ENCODE measurements around the gene PLEKHM3. TPM values are rescaled to one million over a fixed set of nuclear protein-coding genes. Genes with fewer than 3 reads are reported as not detected.

The PLEKHM3 gene
- total RNA-seq, 1 donor from 2014 or later: 19.5 TPM

- peaks cover 7% of the 10 kb centered on the region for H3K36me3 Mint-ChIP-seq
- no peaks in the 10 kb centered on the region for H3K36me3 ChIP-seq
These were observed 58.2 kb downstream of the PLEKHM3 start for GRCh38 chr2:207967121-207967520.

DNA sequence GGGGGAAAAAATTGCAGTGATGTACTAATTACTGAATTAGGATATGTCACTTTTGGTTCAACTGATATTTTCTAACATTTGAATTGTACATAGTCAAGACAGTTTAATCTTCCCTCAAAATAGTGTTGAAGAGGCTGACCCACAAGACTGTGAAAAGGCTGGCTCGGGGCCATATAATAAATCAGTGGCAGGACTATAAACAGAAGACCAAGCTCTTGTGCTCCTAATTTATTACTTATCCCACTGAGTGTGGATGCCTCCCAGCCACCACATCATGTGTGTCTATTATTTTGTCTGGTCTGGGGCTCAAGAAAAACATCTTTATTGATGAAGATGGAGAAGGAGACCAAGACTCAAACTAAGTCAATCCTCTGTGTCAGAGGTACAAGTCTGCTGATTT, 64.4 kb downstream of the PLEKHM3 start:
- no peak overlapping the region for H3K4me3 ChIP-seq
- no peak for TF ChIP-seq EZH2phosphoT487 (IDR thresholded peaks at IDR 0.05)
- no peak for DNase-seq (ENCODE audit: low spot score)
- H3K4me1 Mint-ChIP-seq: no peaks in the 10 kb centered on the region
- H3K27me3 ChIP-seq: no peaks in the 10 kb centered on the region
- H3K9me3 Mint-ChIP-seq: peaks cover 12% of the 10 kb centered on the region
- H3F3A ChIP-seq (ENCODE audit: low read depth): peaks cover 2% of the 10 kb centered on the region
- no peak overlapping the region for H3K4me2 ChIP-seq
- H3K9me3 ChIP-seq (ENCODE audit: low read depth): peaks cover 19% of the 10 kb centered on the region
- peaks cover 7% of the 10 kb centered on the region for H3K36me3 Mint-ChIP-seq
- no peak overlapping the region for H3K27ac ChIP-seq
- no peaks in the 10 kb centered on the region for H3K36me3 ChIP-seq
- no peaks in the 10 kb centered on the region for H4K20me1 ChIP-seq (ENCODE audit: low read depth)
- peaks cover 21% of the 10 kb centered on the region for H3K79me2 ChIP-seq (ENCODE audit: low read depth)
- H3K4me3 Mint-ChIP-seq: no peak overlapping the region
- H3K27ac Mint-ChIP-seq: no peak overlapping the region
- H3K27me3 Mint-ChIP-seq (ENCODE audit: insufficient read depth, low read depth): no peaks in the 10 kb centered on the region
- peaks cover 28% of the 10 kb centered on the region for H3K4me1 ChIP-seq
- H2AFZ ChIP-seq (replicated peaks): no peak overlapping the region
- H3K9ac ChIP-seq: no peak overlapping the region

More at GRCh38 chr2:207967121-207967520, 58.2 kb downstream of the PLEKHM3 start:
- no peak overlapping the region for H3K9ac ChIP-seq
- peak overlapping the region; percentile 83 for H3K4me2 ChIP-seq
- H3K9me3 ChIP-seq (ENCODE audit: low read depth): peaks cover 11% of the 10 kb centered on the region
- TF ChIP-seq EZH2phosphoT487 (IDR thresholded peaks at IDR 0.05) (no peak), EZH2 (IDR thresholded peaks at IDR 0.05) (no peak)
- TF ChIP-seq, protein P1, sequence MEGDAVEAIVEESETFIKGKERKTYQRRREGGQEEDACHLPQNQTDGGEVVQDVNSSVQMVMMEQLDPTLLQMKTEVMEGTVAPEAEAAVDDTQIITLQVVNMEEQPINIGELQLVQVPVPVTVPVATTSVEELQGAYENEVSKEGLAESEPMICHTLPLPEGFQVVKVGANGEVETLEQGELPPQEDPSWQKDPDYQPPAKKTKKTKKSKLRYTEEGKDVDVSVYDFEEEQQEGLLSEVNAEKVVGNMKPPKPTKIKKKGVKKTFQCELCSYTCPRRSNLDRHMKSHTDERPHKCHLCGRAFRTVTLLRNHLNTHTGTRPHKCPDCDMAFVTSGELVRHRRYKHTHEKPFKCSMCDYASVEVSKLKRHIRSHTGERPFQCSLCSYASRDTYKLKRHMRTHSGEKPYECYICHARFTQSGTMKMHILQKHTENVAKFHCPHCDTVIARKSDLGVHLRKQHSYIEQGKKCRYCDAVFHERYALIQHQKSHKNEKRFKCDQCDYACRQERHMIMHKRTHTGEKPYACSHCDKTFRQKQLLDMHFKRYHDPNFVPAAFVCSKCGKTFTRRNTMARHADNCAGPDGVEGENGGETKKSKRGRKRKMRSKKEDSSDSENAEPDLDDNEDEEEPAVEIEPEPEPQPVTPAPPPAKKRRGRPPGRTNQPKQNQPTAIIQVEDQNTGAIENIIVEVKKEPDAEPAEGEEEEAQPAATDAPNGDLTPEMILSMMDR (IDR thresholded peaks at IDR 0.05): no peak
- H3K27ac ChIP-seq: peak overlapping the region; percentile 99
- no peaks in the 10 kb centered on the region for H4K20me1 ChIP-seq (ENCODE audit: low read depth)
- no peak overlapping the region for H3K4me3 Mint-ChIP-seq
- no peaks in the 10 kb centered on the region for H3K27me3 ChIP-seq
- H3K79me2 ChIP-seq (ENCODE audit: low read depth): peaks cover 66% of the 10 kb centered on the region
- H3K4me3 ChIP-seq: no peak overlapping the region
- H3K4me1 ChIP-seq: peaks cover 74% of the 10 kb centered on the region
- no peak for DNase-seq (ENCODE audit: low spot score)
- peaks cover 30% of the 10 kb centered on the region for H3K4me1 Mint-ChIP-seq
- H3K9me3 Mint-ChIP-seq: peaks cover 11% of the 10 kb centered on the region
- H3K27ac Mint-ChIP-seq: no peak overlapping the region
- H2AFZ ChIP-seq (replicated peaks): no peak overlapping the region
- H3K27me3 Mint-ChIP-seq (ENCODE audit: insufficient read depth, low read depth): peaks cover 21% of the 10 kb centered on the region
- peaks cover 55% of the 10 kb centered on the region for H3F3A ChIP-seq (ENCODE audit: low read depth)

DNA sequence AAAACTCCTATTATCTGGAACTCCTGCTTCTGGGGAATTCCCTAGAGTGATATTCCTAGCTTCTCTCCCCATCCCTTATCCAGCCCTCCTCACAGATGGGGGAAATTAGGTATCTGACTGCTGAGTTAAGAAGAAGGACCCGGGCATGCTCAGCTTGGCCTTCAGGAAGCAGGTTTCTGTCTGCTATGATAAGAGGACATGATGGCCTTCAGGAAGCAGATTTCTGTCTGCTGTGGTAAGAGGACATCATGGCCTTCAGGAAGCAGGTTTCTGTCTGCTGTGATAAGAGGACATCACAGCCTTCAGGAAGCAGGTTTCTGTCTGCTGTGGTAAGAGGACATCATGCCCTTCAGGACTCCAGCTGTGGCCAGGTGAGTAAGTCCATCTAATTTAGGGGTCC, 65.2 kb downstream of the PLEKHM3 start:
- Mint-ChIP-seq H3K4me3 (no peak overlapping the region), H3K36me3 (peaks cover 8% of the 10 kb centered on the region), H3K27ac (no peak overlapping the region), H3K27me3 (ENCODE audit: insufficient read depth, low read depth) (no peaks in the 10 kb centered on the region), H3K4me1 (no peaks in the 10 kb centered on the region), H3K9me3 (peaks cover 12% of the 10 kb centered on the region)
- Histone ChIP-seq H3K36me3 (no peaks in the 10 kb centered on the region), H3K4me2 (no peak overlapping the region), H3F3A (ENCODE audit: low read depth) (peaks cover 6% of the 10 kb centered on the region), H3K79me2 (ENCODE audit: low read depth) (peaks cover 13% of the 10 kb centered on the region), H3K4me1 (peaks cover 20% of the 10 kb centered on the region), H3K27ac (no peak overlapping the region), H3K4me3 (no peak overlapping the region), H3K9ac (no peak overlapping the region), H3K27me3 (no peaks in the 10 kb centered on the region), H4K20me1 (ENCODE audit: low read depth) (no peaks in the 10 kb centered on the region), H3K9me3 (ENCODE audit: low read depth) (peaks cover 19% of the 10 kb centered on the region), H2AFZ (replicated peaks) (no peak overlapping the region)
- DNase-seq (ENCODE audit: low spot score): no peak
- TF ChIP-seq, protein P1 (IDR thresholded peaks at IDR 0.05): no peak

DNA sequence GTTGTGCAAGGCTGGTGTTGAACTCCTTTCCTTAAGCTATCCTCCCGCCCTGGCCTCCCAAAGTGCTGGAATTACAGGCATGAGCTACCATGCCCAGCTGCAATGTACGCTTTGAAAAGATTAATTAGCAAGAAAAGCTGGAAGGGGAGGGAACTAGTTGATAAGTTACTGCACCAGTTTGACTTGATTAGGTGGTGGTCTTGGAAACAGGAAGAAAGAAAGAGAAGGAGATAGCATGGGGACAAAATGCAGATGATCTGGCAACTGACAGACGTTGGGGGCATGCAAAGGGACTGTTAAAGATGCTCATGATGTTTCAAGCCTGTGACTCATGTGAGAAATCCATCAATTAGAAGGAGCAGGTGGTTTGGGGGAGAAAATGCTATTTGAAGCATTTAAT, 68.6 kb downstream of the PLEKHM3 start:
- Histone ChIP-seq H3F3A (ENCODE audit: low read depth) (peaks cover 17% of the 10 kb centered on the region), H3K79me2 (ENCODE audit: low read depth) (no peaks in the 10 kb centered on the region), H3K4me1 (peaks cover 22% of the 10 kb centered on the region), H4K20me1 (ENCODE audit: low read depth) (no peaks in the 10 kb centered on the region), H3K9ac (no peak overlapping the region), H3K4me3 (no peak overlapping the region), H3K27ac (no peak overlapping the region), H2AFZ (replicated peaks) (no peak overlapping the region), H3K36me3 (no peaks in the 10 kb centered on the region), H3K9me3 (ENCODE audit: low read depth) (peaks cover 5% of the 10 kb centered on the region), H3K4me2 (no peak overlapping the region), H3K27me3 (no peaks in the 10 kb centered on the region)
- Mint-ChIP-seq H3K27me3 (ENCODE audit: insufficient read depth, low read depth) (peaks cover 2% of the 10 kb centered on the region), H3K27ac (no peak overlapping the region), H3K36me3 (peaks cover 3% of the 10 kb centered on the region), H3K4me1 (no peaks in the 10 kb centered on the region), H3K4me3 (no peak overlapping the region), H3K9me3 (no peaks in the 10 kb centered on the region)
- no peak for TF ChIP-seq EZH2phosphoT487 (IDR thresholded peaks at IDR 0.05)
- TF ChIP-seq EZH2 (IDR thresholded peaks at IDR 0.05): no peak
- TF ChIP-seq, protein P1 (IDR thresholded peaks at IDR 0.05): no peak
- DNase-seq (ENCODE audit: low spot score): no peak
